GM18499 (cell line): ENCODE measurements around the gene CCDC102A.
"Not testable (repeated sequence)": the region's sequence is repeated elsewhere in the genome, so short reads cannot be mapped to it uniquely, and the experiment has no call there.

Source experiments
- ATAC-seq: cut with Tn5 transposase; IDR thresholded peaks from one replicate; pipeline ENCODE4 v1.9.1; 2021; ENCODE audit warnings: moderate number of reproducible peaks; ENCODE audit not compliant: insufficient read depth, unreplicated experiment

The CCDC102A gene

GRCh38 chr16:57504491-57504890 lies 31.9 kb downstream of the CCDC102A start:
- no peak for ATAC-seq

GRCh38 chr16:57504001-57504400 lies 32.4 kb downstream of the CCDC102A start:
- ATAC-seq, result no peak

- no peak for ATAC-seq
Observed at GRCh38 chr16:57503366-57503765, 33.0 kb downstream of the CCDC102A start.

GRCh38 chr16:57502048-57502775 lies 34.2 kb downstream of the CCDC102A start:
- ATAC-seq, result no peak

GRCh38 chr16:57501492-57501891 lies 34.9 kb downstream of the CCDC102A start:
- ATAC-seq, result no peak

GRCh38 chr16:57500578-57501111 lies 35.7 kb downstream of the CCDC102A start:
- no peak for ATAC-seq

GRCh38 chr16:57499941-57500340 lies 36.4 kb downstream of the CCDC102A start:
- ATAC-seq, result not testable (repeated sequence)

- ATAC-seq, result no peak
Observed at GRCh38 chr16:57498031-57498430, 38.3 kb downstream of the CCDC102A start.

GRCh38 chr16:57497121-57497520 lies 39.2 kb downstream of the CCDC102A start:
- ATAC-seq, result no peak

GRCh38 chr16:57493767-57494166 lies 42.6 kb downstream of the CCDC102A start:
- ATAC-seq, result no peak

GRCh38 chr16:57489229-57489628 lies 47.1 kb downstream of the CCDC102A start:
- ATAC-seq, result no peak

- no peak for ATAC-seq
Observed at GRCh38 chr16:57486858-57487834, 49.2 kb downstream of the CCDC102A start.

- ATAC-seq, result no peak
Observed at GRCh38 chr16:57485916-57486857, 50.2 kb downstream of the CCDC102A start, which contains the start of gene DOK4. DOK4 (minus strand) TSS chr16:57486493; CDS start chr16:57479507, 6,986 bp downstream.

- no peak for ATAC-seq
Observed at GRCh38 chr16:57485091-57485915, 51.1 kb downstream of the CCDC102A start.

GRCh38 chr16:57484515-57485005 lies 51.8 kb downstream of the CCDC102A start:
- ATAC-seq, result no peak

GRCh38 chr16:57483725-57484514 lies 52.5 kb downstream of the CCDC102A start:
- no peak for ATAC-seq

- no peak for ATAC-seq
Observed at GRCh38 chr16:57482845-57483545, 53.4 kb downstream of the CCDC102A start.
